Activated gamma-delta T cell treated with Interleukin-2 at 50 U/mL for 16 hours (primary cell): ENCODE data around the gene SCYL1.

Experiments used
- DNase-seq: peaks from one replicate; pipeline ENCODE4 v3.0.0-alpha.2; 2020

The SCYL1 gene

DNA sequence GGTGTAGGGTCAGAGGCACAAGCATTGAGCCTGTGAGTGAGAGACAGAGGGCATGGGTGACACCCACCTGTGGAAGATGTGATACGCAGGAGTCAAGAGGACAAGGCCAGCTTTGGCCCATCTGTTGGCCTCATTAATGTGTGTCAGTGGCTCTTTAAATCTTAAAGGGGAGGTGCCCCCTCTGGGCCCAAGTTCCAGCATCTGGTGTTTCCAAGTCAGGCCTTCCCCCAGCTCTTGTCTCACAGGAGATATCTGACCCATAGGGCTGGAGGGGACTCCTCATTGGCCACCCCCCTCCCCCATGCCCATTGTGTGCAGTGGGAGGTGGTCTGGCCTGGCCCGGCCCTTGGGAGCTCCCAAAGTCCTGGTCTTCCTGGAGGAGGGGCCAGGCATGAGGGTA lies 61.8 kb downstream of the SCYL1 start:
- no peak for DNase-seq
